ENCODE measurements around the gene NOL6.

DNA sequence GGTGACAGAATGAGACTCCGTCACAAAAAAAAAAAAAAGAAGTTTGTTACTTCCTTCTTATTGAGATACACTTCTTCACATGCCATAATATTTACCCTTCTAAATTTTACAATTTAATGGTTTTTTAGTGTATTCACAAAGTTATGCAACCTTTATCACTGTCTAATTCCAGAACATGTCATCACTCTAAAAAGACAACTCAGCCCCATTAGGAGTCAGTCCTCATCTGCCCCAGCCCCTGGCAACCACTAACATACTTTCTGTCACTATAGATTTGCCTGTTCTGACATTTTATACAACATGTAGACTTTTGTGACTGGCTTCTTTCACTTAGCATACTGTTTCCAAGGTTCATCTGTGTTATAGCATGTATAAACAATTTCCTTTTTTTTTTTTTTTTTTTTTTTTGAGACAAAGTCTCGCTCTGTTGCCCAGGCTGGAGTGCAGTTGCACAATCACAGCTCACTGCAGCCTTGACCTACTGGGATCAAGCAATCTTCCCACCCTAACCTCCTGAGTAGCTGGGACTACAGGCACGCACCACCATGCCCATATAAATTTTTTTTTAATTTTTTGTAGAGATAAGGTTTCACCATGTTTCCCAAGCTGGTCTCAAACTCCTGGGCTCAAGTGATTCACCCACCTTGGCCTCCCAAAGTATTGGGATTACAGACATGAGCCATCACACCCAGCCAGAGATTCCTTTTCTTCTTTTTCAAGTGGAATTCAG, 44.3 kb downstream of the NOL6 start:
- TF ChIP-seq, protein P1, sequence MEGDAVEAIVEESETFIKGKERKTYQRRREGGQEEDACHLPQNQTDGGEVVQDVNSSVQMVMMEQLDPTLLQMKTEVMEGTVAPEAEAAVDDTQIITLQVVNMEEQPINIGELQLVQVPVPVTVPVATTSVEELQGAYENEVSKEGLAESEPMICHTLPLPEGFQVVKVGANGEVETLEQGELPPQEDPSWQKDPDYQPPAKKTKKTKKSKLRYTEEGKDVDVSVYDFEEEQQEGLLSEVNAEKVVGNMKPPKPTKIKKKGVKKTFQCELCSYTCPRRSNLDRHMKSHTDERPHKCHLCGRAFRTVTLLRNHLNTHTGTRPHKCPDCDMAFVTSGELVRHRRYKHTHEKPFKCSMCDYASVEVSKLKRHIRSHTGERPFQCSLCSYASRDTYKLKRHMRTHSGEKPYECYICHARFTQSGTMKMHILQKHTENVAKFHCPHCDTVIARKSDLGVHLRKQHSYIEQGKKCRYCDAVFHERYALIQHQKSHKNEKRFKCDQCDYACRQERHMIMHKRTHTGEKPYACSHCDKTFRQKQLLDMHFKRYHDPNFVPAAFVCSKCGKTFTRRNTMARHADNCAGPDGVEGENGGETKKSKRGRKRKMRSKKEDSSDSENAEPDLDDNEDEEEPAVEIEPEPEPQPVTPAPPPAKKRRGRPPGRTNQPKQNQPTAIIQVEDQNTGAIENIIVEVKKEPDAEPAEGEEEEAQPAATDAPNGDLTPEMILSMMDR (IDR thresholded peaks at IDR 0.05): no peak
- TF ChIP-seq, protein P2, sequence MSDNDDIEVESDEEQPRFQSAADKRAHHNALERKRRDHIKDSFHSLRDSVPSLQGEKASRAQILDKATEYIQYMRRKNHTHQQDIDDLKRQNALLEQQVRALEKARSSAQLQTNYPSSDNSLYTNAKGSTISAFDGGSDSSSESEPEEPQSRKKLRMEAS (CRISPR knock-in tag; IDR thresholded peaks at IDR 0.05): no peak
- TF ChIP-seq ZNF423 (CRISPR knock-in tag; IDR thresholded peaks at IDR 0.05) (no peak), TEAD4 (CRISPR knock-in tag; IDR thresholded peaks at IDR 0.05) (no peak)
- TF ChIP-seq, protein P3, sequence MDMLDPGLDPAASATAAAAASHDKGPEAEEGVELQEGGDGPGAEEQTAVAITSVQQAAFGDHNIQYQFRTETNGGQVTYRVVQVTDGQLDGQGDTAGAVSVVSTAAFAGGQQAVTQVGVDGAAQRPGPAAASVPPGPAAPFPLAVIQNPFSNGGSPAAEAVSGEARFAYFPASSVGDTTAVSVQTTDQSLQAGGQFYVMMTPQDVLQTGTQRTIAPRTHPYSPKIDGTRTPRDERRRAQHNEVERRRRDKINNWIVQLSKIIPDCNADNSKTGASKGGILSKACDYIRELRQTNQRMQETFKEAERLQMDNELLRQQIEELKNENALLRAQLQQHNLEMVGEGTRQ (CRISPR knock-in tag; IDR thresholded peaks at IDR 0.05): no peak
- TF ChIP-seq, protein P4, sequence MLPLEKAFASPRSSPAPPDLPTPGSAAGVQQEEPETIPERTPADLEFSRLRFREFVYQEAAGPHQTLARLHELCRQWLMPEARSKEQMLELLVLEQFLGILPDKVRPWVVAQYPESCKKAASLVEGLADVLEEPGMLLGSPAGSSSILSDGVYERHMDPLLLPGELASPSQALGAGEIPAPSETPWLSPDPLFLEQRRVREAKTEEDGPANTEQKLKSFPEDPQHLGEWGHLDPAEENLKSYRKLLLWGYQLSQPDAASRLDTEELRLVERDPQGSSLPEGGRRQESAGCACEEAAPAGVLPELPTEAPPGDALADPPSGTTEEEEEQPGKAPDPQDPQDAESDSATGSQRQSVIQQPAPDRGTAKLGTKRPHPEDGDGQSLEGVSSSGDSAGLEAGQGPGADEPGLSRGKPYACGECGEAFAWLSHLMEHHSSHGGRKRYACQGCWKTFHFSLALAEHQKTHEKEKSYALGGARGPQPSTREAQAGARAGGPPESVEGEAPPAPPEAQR (CRISPR knock-in tag; IDR thresholded peaks at IDR 0.05): no peak
- TF ChIP-seq, protein P5, sequence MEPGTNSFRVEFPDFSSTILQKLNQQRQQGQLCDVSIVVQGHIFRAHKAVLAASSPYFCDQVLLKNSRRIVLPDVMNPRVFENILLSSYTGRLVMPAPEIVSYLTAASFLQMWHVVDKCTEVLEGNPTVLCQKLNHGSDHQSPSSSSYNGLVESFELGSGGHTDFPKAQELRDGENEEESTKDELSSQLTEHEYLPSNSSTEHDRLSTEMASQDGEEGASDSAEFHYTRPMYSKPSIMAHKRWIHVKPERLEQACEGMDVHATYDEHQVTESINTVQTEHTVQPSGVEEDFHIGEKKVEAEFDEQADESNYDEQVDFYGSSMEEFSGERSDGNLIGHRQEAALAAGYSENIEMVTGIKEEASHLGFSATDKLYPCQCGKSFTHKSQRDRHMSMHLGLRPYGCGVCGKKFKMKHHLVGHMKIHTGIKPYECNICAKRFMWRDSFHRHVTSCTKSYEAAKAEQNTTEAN (CRISPR knock-in tag; IDR thresholded peaks at IDR 0.05): no peak

Data from WTC11 (cell line).